Parathyroid adenoma (tissue), 2 donors: ENCODE data around the gene ADAMTSL2.

Experiments
- H2AFZ ChIP-seq: fragments of 300-600 bp; sonication (generic); one replicate; pipeline ENCODE4 v1.7.0; 2017; ENCODE audit warnings: antibody characterized with exemption, mild to moderate bottlenecking
- H3K27ac ChIP-seq: fragments of 300-600 bp; sonication (generic); one replicate; pipeline ENCODE4 v1.7.0; 2017
- H3K27me3 ChIP-seq: fragments of 300-600 bp; sonication (generic); one replicate; pipeline ENCODE4 v1.7.0; 2017; ENCODE audit warnings: low read length; ENCODE audit not compliant: control insufficient read depth, insufficient read depth
- H3K36me3 ChIP-seq: fragments of 300-600 bp; sonication (generic); one replicate; pipeline ENCODE4 v1.7.0; 2017; ENCODE audit warnings: low read length; ENCODE audit not compliant: control insufficient read depth, insufficient read depth
- H3K4me1 ChIP-seq: fragments of 300-600 bp; sonication (generic); one replicate; pipeline ENCODE4 v1.7.0; 2017; ENCODE audit warnings: control low read depth
- H3K4me2 ChIP-seq: fragments of 300-600 bp; sonication (generic); one replicate; pipeline ENCODE4 v1.7.0; 2017; ENCODE audit warnings: low read length
- H3K4me3 ChIP-seq: fragments of 300-600 bp; sonication (generic); one replicate; pipeline ENCODE4 v1.7.0; 2017; ENCODE audit warnings: low read depth, low read length
- H3K79me2 ChIP-seq: fragments of 300-600 bp; sonication (generic); one replicate; pipeline ENCODE4 v1.7.0; 2017; ENCODE audit warnings: control low read depth
- H3K9ac ChIP-seq: fragments of 300-600 bp; sonication (generic); one replicate; pipeline ENCODE4 v1.7.0; 2017; ENCODE audit warnings: mild to moderate bottlenecking
- H3K9me3 ChIP-seq: fragments of 300-600 bp; sonication (generic); one replicate; pipeline ENCODE4 v1.7.0; 2017; ENCODE audit warnings: low read length; ENCODE audit not compliant: control insufficient read depth
- CTCF ChIP-seq: fragments of 300-600 bp; sonication (generic); IDR thresholded peaks from one replicate; pipeline ENCODE4 v1.7.0; 2017; ENCODE audit warnings: antibody characterized with exemption, mild to moderate bottlenecking
- donor health status: primary hyperparathyroidism.

ADAMTSL2 gene

DNA sequence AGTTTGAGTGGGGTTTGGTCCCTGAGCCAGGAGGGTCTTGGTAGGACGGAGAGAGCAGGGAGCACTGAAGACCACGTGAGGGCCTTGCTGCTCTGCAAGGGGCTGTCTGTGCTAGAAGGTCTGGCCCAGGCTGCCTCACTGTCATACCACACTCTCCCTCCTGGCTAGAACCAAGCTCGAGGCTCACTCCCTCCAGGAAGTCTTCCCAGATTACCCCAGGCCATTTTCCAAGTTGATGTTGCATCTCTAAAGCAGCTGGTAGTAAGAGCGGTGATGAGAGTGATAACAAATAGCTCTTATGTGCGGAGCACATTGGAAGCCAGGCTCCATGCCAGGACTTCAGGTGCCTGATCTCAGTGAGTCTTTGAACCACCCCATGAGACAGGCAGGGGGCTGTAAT lies 16.3 kb upstream of the ADAMTSL2 start:
- TF ChIP-seq CTCF = no peak
- no peak overlapping the region for H3K4me3 ChIP-seq
- H3K9ac ChIP-seq = no peak overlapping the region
- no peaks in the 10 kb centered on the region for H3K4me1 ChIP-seq
- no peak overlapping the region for H3K4me2 ChIP-seq
- no peaks in the 10 kb centered on the region for H3K27me3 ChIP-seq
- H3K27ac ChIP-seq = no peak overlapping the region
- no peak overlapping the region for H2AFZ ChIP-seq
- H3K79me2 ChIP-seq = no peaks in the 10 kb centered on the region
- no peaks in the 10 kb centered on the region for H3K9me3 ChIP-seq
- H3K36me3 ChIP-seq = no peaks in the 10 kb centered on the region

DNA sequence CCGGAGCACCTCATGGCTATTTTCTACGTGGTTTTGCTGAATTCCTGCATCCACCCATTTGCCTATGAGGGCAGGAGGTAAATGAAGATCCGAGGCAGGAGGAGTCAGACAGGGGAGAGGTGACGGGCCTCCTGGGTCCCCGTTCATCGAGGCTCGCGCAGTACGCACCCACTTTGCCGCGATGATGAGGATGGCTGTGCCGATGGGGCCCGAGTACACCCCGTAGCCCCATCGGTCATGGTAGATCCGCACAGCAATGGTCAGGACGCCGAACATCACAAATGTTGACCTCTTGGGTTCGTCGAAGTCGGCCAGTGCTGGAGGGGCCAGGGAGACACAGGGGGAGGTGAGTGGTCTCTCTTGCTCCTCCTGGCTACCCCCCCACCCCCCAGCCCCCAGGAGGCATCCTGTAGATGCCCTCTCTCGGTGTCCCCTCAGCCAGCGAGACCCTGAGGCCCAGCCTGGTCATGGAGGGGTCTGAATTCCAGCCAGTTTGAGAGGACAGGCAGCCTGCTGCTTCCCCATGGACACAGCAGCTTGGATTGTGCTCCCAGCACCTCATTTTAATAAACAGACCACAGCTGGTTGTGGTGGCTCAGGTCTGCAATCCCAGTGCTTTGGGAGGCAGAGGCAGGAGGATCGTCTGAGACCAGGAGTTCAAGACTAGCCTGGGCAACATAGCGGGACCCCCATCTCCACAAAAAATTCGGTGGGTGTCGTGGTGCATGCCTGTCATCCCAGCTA lies 15.6 kb upstream of the ADAMTSL2 start:
- Histone ChIP-seq H3K4me1 (no peaks in the 10 kb centered on the region), H2AFZ (no peak overlapping the region), H3K9me3 (no peaks in the 10 kb centered on the region), H3K9ac (no peak overlapping the region), H3K27me3 (no peaks in the 10 kb centered on the region), H3K27ac (no peak overlapping the region), H3K4me2 (no peak overlapping the region), H3K4me3 (no peak overlapping the region), H3K36me3 (no peaks in the 10 kb centered on the region), H3K79me2 (no peaks in the 10 kb centered on the region)
- TF ChIP-seq CTCF = no peak

DNA sequence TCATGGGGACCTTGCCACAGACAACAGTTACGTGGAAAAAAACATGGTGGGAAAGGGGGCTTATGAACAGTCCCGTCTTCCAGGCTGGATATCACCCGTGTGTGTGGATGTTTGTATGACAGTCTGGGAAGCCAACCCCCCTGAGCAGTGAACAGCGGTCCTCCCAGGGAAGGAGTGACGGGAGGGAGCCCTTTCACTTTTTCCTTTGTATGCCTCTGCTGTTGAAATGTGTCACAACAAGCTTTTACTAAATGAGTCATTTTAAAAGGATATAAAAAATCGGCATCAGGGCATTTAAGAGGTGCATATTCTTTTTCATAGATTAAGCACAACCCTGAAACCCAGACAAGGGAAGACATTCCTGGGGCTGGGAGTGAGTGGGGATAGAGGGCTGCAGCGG lies 14.8 kb upstream of the ADAMTSL2 start:
- H3K36me3 ChIP-seq = no peaks in the 10 kb centered on the region
- H3K79me2 ChIP-seq = no peaks in the 10 kb centered on the region
- H3K4me3 ChIP-seq = no peak overlapping the region
- H3K9me3 ChIP-seq = no peaks in the 10 kb centered on the region
- no peaks in the 10 kb centered on the region for H3K27me3 ChIP-seq
- H3K27ac ChIP-seq = no peak overlapping the region
- no peak overlapping the region for H2AFZ ChIP-seq
- no peak for TF ChIP-seq CTCF
- no peak overlapping the region for H3K9ac ChIP-seq
- no peak overlapping the region for H3K4me2 ChIP-seq
- H3K4me1 ChIP-seq = no peaks in the 10 kb centered on the region

- H3K4me1 ChIP-seq = no peaks in the 10 kb centered on the region
- TF ChIP-seq CTCF = no peak
- H3K27me3 ChIP-seq = no peaks in the 10 kb centered on the region
- H2AFZ ChIP-seq = no peak overlapping the region
- no peaks in the 10 kb centered on the region for H3K79me2 ChIP-seq
- H3K4me3 ChIP-seq = no peak overlapping the region
- H3K27ac ChIP-seq = no peak overlapping the region
- no peak overlapping the region for H3K9ac ChIP-seq
- H3K36me3 ChIP-seq = no peaks in the 10 kb centered on the region
- H3K9me3 ChIP-seq = no peaks in the 10 kb centered on the region
- H3K4me2 ChIP-seq = no peak overlapping the region
Measured at GRCh38 chr9:133520121-133520835, 14.2 kb upstream of the ADAMTSL2 start.
